ENCODE results near the gene SNTA1. TPM values are rescaled to one million over a fixed set of nuclear protein-coding genes. Genes with fewer than 3 reads are reported as not detected.

The SNTA1 gene
- total RNA-seq, 4 donors from 2014 or later: 12.3 to 27.6 (median 20.6) TPM

DNA sequence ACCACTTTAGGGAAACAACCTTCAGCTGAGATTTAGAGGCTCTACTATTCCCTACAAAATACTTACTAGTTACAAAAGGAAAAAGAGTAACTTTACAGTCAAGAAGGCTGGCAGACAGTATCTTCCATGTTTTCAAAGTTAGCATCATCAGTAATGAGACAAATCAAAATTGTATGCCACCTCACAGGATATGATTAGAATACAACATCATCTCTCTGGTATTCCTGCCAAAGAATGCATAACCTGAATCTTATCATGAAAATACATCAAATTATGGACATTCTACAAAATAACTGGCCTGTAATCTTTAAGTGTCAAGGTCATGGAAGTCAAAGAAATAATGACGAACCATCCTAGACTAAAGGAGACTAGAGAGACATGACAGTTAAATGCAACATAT is 80.7 kb downstream of the SNTA1 start:
- H3K9me3 ChIP-seq: no peaks in the 10 kb centered on the region
- intact Hi-C loops (cut with DNase I; ENCODE audit: low total_unique reads): no loop called here
- no peaks in the 10 kb centered on the region for H3K27me3 ChIP-seq
- H3K4me3 ChIP-seq: no peak overlapping the region
- no peaks in the 10 kb centered on the region for H3K4me1 ChIP-seq
- DNase-seq: no peak
- H3K36me3 ChIP-seq: no peaks in the 10 kb centered on the region
- TF ChIP-seq, protein P1, sequence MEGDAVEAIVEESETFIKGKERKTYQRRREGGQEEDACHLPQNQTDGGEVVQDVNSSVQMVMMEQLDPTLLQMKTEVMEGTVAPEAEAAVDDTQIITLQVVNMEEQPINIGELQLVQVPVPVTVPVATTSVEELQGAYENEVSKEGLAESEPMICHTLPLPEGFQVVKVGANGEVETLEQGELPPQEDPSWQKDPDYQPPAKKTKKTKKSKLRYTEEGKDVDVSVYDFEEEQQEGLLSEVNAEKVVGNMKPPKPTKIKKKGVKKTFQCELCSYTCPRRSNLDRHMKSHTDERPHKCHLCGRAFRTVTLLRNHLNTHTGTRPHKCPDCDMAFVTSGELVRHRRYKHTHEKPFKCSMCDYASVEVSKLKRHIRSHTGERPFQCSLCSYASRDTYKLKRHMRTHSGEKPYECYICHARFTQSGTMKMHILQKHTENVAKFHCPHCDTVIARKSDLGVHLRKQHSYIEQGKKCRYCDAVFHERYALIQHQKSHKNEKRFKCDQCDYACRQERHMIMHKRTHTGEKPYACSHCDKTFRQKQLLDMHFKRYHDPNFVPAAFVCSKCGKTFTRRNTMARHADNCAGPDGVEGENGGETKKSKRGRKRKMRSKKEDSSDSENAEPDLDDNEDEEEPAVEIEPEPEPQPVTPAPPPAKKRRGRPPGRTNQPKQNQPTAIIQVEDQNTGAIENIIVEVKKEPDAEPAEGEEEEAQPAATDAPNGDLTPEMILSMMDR (IDR thresholded peaks at IDR 0.05): no peak
- no peak for TF ChIP-seq POLR2A (IDR thresholded peaks at IDR 0.05)
- no peak overlapping the region for H3K27ac ChIP-seq

- intact Hi-C loops (cut with DNase I; ENCODE audit: low total_unique reads): no loop called here
- H3K27me3 ChIP-seq: no peaks in the 10 kb centered on the region
- H3K9me3 ChIP-seq: no peaks in the 10 kb centered on the region
- no peaks in the 10 kb centered on the region for H3K4me1 ChIP-seq
- DNase-seq: no peak
- no peak for TF ChIP-seq POLR2A (IDR thresholded peaks at IDR 0.05)
- TF ChIP-seq, protein P1 (IDR thresholded peaks at IDR 0.05): no peak
- no peaks in the 10 kb centered on the region for H3K36me3 ChIP-seq
- H3K27ac ChIP-seq: no peak overlapping the region
- no peak overlapping the region for H3K4me3 ChIP-seq
These were observed 83.9 kb downstream of the SNTA1 start for GRCh38 chr20:33359399-33360261.

Other genes starting within 250 kb of the SNTA1 start
- not detected for gene BPIFA3, start 226.4 kb downstream of the SNTA1 start, total RNA-seq
- not detected for gene BPIFA1, start 207.8 kb downstream of the SNTA1 start, total RNA-seq
- gene BPIFB1, start 160.5 kb downstream of the SNTA1 start, total RNA-seq: under 1 TPM in 1 of 4 donors, not detected in 3; 0.21 TPM
- gene CDK5RAP1, start 42.2 kb downstream of the SNTA1 start, total RNA-seq: 10 to 100 TPM in 2 of 4 donors, 1 to 10 TPM in 2; 4.1 to 34.6 (median 17.2) TPM
- gene CBFA2T2, start 46.3 kb upstream of the SNTA1 start, total RNA-seq: 10 to 100 TPM; 13.6 to 32.4 (median 24.3) TPM
- not detected for gene C20orf144, start 218.6 kb upstream of the SNTA1 start, total RNA-seq
- gene ACTL10, start 223.2 kb upstream of the SNTA1 start, total RNA-seq: 1 to 10 TPM in 3 of 4 donors, not detected in 1; 1.4 to 4.4 (median 1.9) TPM
- 10 to 100 TPM in 3 of 4 donors, 1 to 10 TPM in 1; 5.6 to 44.3 (median 20.4) TPM for gene NECAB3, start 230.7 kb upstream of the SNTA1 start, total RNA-seq
- 1 to 10 TPM in 2 of 4 donors, under 1 TPM in 1, not detected in 1; 0.51 to 7.3 (median 1.5) TPM for gene E2F1, start 242.6 kb upstream of the SNTA1 start, total RNA-seq